LoVo (cell line): ENCODE results near the gene S100A1.
"Not testable (repeated sequence)": the region's sequence is repeated elsewhere in the genome, so short reads cannot be mapped to it uniquely, and the experiment has no call there.

ENCODE experiments used
- DNase-seq: peaks from one replicate; pipeline ENCODE4 v3.0.0-alpha.2; 2016; ENCODE audit warnings: low spot score

S100A1 gene

DNA sequence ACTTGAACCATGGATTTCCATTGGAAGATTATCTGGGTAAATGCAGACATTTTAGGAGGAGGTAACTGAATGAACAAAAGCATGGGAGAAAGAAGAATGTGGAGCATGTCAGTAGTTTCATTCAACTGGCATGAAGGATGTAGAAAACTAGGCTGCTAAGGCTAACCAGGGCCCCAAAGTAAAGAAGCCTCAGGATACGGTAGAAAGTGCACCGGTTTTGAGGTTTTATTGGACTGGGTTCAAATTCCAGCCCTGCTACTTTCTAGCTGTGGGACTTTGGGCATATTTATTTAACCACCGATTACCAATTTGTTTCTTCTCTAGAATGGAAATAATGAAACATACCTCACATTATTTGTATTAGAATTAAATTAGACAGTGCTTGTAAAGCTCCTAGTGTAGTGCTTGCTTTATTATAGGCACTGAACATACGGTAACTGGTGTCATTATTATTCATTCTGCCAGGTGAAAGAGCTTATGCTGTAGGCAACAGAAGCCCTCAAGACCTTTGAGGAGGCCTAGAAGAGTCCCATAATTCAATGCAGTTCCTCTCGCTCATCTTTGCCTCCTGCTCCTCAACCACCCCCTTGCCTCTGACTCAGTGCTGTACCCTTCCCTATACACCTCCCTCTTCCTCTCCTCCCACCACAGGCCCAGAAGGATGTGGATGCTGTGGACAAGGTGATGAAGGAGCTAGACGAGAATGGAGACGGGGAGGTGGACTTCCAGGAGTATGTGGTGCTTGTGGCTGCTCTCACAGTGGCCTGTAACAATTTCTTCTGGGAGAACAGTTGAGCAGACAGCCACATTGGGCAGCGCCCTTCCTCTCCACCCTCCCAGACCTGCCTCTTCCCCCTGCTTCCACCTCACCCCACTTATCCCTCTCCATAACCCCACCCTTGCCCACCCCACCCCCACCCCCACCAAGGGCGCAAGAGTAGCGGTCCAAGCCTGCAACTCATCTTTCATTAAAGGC, 3.1 kb downstream of the S100A1 start:
- no peak for DNase-seq

DNA sequence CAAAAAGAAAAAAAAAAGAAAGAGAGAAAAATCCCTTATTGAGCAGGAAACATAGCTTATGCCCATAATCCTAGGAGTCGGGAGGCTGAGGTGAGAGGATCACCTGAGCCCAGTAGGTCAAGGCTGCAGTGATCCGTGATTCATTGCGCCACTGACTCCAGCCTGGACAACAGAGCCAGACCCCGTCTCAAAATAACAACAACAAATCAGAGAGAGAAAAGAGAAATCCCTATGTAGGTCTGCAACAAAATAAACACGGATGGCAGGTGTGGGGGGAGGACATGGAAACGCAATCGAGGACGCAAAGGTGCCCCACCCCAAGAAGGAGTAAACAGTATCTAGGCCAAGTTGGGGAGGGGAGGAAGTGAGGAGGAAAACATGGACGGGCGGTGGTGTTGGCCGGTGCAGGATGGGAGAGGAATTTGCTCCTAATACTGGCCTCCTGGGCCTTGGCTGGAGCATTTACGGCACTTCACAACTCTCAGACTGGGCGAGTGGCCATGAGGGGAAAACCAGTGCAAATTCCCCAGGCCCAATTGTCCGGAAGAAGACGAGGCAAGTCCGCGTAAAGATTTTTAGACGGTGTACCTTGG, 5.0 kb downstream of the S100A1 start:
- DNase-seq, result peak; percentile 41

DNA sequence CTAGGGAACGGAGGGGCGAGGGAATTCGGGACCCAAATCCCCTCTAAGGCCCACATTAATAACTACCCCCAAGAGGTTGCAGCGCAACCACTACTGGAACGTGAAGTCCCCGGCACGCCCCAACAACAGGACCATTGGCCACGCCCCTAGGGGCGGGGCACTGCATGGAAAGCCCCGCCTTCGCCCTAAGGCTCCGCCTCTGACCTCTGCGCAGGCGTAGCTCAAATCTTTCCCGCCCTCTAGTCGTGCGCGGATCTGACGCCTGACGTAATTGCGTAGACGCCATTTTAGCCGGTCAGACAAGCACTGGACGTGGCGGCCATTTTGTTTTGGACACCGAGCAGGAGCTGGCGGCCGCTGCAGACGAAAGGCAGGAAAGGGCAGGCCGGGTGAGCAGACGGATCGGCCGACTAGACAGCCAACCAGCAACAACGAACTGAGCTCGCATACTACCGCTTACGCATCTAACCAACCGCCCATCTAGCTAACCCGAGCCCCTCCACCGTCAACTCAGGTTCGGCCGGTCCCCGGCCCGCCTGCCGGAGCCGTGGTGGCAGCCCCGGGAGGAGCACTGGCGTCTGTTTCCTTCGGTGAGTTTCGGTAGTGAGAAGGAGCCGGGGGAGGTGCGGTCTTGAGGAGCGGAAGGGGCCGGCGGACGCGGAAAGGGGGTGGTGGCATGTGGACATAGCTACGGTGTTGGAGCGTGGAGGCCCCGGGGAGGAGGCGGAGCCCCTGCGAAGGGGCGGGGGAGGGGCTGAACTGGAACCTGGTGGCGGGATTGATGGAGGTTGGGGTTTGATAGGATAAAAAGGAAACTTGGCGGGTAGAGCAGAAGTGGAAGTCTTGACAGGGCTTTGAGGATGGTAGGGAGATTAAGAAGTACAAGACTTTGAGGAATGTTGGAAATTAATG, 5.8 kb downstream of the S100A1 start, which contains the start of gene CHTOP:
TSS of gene CHTOP (plus strand) at position 313 of the 912 bp plus-strand sequence. CDS start 2,523 bp downstream, outside the sequence.
- DNase-seq, result peak; percentile 99

DNA sequence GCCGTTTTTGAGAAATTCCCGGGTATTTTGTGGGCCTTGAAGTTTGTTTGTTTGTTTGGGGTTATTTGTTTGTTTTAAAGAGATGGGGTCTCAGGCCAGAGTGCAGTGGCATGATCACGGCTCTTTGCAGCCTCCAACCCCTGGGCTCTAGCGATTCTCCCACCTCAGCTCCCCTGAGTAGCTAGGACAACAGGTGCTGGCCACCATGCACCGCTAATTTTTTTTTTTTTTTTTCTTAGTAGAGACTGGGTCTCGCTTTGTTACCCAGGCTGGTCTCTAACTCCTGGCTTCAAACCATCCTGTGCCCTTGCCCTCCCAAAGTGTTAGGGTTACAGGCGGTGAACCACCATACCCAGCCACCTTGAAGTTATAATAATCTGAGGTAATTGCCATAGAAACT, 7.6 kb downstream of the S100A1 start:
- no peak for DNase-seq

DNA sequence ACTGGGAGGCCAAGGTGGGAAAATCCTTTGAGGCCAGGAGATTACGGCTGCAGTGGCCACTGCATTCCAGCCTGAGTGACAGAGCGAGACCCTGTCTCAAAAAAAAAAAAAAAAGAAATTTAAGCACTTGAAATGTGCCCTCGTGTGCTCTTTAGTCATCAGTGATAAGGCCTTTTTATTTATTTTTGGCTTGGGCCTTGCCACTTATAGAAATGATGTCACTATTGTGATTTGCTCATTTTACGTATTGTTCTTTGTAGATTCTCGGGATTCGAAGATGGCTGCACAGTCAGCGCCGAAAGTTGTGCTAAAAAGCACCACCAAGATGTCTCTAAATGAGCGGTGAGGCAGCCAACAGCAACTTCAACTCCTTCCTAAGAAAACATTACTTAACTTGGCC, 8.1 kb downstream of the S100A1 start:
- no peak for DNase-seq

DNA sequence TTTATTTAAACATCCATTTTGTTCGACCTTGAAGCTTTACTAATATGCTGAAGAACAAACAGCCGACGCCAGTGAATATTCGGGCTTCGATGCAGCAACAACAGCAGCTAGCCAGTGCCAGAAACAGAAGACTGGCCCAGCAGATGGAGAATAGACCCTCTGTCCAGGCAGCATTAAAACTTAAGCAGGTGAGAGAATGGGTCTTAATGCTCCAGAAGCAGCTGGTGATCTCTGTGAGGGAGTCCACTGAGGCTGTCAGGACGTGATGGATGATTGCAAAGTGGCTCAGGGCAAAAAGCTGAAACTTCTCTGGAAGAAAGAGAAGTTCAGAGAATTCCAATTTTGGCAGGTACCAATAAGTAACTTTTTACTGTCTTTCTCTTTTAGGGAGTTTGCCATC, 10.0 kb downstream of the S100A1 start:
- DNase-seq, result no peak

DNA sequence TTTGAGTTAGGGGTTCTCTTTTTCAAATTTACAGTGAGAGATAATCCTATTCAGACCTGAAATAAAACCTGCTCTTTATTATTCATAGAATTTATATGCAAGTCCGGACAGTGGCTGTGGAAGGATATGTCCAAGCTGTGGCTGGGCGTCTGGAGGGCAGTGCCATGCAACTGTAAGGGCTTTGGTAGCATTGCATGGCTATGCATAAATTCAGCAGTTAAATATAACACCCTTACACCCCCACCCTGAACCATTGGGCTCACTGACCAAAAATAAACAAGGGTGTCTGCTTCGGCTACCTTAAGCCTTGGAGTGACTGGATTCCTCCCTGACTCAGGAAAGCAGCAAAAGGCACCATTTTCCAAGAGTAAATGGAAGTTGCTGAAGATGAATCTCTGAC, 11.0 kb downstream of the S100A1 start:
- DNase-seq, result no peak

DNA sequence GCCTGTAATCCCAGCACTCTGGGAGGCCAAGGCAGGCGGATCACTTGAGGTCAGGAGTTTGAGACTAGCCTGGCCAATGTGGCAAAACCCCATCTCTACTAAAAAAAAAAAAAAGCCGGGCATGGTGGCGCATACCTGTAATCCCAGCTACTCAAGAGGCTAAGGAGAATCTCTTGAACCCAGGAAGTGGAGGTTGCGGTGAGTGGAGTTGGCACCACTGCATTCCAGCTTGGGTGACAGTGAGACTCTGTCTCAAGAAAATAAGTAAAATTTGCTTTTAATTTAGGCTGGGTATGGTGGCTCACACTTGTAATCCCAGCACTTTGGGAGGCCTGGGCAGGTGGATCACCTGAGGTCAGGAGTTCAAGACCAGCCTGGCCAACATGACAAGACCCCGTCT, 12.0 kb downstream of the S100A1 start:
- DNase-seq, result not testable (repeated sequence)

DNA sequence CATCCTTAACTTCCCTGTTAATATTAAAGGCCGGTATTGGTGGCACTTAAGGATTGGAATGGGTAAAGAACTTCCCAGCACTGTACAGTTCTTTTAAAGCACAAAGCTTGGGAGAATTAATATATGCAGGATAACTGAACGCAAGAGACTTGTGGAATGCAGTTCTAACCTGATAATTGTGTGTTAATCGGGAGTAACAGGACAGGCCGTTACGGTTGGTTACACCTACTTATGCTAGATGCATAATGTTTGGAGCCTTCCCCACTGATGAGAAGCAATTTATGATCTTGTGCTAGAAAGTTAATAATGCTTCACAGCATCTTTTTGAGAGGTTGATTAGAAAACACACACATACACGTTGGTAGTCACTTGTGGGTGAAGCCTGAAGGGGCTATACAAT, 12.6 kb downstream of the S100A1 start:
- DNase-seq, result no peak

DNA sequence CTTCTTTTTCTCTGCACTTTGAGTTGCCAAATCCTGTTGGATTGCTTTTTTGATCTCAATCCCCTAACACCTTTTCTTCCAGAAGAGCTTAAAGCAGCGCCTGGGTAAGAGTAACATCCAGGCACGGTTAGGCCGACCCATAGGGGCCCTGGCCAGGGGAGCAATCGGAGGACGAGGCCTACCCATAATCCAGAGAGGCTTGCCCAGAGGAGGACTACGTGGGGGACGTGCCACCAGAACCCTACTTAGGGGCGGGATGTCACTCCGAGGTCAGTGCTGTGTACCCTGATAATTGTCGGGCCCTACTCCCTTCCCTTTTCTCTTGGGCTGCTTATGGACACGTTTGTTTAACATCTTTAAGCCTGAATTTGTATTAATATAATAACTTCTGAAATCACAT, 13.9 kb downstream of the S100A1 start:
- DNase-seq, result no peak

DNA sequence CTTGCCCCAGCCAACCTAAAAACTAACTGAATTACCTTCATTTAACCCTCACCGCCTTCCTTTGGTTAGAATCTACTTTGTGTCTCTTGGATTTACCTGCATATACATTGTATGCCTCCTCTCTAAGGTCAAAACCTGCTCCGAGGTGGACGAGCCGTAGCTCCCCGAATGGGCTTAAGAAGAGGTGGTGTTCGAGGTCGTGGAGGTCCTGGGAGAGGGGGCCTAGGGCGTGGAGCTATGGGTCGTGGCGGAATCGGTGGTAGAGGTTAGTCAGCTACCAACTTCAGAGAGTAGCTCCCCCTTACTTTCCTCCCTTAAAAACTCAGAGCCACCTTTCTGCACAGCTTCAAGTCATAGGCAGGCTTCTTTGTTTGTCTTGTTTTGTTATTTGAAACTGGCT, 14.9 kb downstream of the S100A1 start:
- DNase-seq, result no peak

DNA sequence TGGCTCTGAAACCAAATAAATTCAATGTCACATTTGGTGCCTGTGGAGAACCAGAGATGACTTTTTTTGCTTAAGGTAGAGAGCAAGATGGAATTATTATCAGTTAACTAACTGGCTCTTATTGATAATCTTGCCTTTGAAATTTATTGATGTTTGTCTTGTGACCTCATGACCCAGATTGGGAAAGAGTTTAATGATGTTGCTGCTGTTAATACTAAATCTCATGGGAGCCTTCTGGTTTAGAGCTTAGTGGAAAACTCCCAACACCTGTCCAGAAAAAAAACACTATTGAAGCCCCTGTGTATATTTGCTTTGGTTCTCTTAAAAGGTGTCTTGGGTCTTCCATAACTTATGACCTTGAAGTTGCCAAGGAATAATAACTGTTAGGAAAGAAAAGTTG, 15.6 kb downstream of the S100A1 start:
- no peak for DNase-seq

DNA sequence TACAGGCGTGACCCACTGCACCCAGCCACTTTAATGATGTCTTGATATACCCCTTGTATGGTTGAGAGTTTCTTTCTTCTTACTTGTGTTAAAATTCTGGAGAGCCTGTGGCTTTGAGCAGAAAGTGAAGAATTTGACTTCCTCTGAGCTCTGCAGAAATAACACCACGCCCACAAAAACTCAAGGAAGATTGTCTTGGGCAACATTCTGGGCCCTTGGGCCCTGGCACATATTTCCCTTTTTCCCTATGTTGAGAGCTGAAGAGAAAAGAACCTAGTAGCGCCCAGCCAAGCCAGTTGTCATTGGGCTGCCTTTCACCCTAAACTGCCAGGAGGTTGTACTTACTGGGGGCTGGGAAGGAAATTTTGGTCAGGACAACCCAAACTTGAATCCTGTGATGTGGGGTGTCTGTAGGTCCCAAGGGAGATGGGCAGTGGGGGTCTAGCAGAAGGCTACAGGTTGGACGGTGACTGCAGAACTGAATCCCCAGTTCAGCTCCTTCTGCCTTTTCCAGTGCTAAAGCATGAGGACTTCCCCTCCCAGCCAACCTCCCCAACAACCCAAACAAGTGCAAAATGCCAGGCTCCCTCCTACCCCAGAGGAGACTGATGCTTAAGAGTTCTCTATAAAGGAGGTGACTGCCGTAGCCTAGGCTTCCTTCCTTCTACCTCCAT, 18.6 kb downstream of the S100A1 start:
- no peak for DNase-seq

DNA sequence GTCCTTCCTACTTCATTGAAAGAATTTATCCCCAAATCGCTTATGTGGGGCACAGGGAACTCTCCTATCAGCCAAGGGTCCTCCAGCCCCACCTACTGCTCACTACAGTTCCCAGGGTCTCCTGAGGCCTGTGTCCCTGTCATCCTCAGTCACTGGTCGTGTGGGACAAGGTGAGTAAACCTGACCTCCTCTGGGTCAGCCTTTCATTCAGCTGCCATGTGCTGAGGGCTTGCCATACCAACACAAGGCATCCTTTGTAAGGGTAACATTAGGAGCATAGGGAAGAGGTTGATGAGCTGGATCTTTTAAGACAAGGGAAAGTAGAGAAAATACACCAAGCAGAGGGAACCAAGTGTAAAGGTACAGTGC, 19.1 kb downstream of the S100A1 start:
- DNase-seq, result no peak

DNA sequence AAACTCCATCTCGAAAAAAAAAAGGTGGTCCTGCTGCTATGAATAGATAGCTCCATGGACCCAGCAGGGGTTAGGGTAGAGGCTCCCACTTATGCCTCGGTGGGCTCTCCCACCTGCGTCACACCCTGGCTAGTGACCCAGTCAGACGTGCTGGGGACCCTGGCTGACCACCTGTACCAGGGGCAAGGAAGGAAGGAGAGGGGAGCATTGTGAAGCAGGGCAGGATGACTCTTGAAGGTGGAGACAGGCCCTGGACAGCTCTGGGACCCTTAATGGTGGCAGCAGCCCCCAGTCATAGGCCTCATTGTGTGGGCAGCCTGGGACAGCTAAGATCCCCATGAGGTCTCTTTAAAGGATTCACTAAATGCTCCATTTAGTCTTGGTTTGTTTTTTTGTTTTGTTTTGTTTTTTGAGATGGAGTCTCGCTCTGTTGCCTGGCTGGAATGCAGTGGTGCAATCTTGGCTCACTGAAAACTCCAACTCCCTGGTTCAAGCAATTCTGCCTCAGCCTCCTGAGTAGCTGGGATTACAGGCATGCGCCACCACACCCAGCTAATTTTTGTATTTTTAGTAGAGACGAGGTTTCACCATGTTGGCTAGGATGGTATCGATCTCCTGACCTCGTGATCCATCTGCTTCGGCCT, 19.9 kb downstream of the S100A1 start:
- no peak for DNase-seq

DNA sequence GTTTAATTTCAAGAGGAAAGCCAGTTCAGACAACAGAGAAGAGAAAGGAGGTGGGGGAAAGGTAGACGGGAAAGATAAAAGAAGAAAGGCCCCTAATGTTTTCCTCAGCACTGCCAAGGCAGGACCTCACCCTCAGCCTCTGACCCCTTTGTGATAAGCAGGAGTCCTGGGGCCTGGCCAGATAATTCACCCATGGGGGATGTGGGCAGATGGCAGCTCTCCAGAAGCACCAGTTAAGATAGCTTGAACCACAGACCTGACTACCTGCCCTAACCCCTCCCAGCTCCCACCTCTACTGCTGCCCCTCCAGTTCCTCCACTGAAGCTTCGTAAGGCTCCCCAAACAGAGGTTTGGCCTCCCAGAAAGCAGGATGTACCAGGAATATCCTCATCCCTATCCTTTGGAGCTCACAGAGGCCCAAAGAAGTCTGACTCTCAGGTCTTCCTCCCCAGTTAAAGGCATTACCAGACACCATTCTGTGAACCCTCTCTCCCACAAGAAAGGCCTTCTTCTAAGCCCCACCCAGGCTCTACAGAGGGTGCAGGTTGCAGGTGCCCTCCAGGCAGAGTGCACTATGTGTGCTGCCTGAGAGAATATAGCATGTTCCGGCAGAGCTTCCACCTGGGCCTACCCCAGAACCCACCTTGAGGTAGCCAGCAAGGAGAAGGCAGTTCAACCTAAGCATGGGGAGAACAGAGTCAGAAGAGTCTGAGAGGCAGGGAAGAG, 21.1 kb downstream of the S100A1 start:
- no peak for DNase-seq

DNA sequence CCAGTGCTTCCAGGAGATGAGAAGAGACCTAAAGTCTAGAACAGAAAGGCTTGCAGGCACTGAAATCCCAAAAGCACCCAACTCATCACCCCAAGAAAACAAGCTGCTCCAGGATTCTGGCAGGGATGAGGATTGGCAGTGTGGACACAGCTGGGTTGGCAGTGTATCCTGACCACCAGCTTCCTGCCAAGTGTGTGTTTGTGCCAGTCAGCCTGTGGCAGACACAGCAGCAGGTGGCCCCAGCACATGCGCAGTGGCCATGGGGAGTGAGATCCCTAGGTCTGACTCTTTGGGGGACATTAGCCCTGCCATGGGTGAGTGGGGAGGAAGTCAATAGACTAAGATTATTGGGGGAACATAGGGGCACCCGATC, 21.6 kb downstream of the S100A1 start:
- no peak for DNase-seq

DNA sequence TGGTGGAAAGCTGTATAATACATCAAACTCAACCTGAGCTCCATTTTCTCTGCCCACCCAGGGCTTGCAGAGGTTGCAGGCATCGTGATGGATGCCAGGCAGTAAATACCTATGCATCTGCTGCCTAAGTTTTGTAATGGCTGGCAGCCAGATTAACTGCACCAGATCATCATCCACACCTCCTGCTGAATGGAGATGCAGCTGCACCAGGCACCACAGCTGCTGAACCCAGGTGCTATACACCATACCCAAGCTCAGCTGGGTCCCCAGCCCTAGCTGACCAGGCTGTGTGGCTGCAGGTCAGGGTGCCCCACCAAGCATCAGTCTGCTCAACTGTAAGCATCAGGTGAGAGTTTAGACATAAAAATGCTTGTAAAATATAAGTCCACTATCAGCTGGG, 23.5 kb downstream of the S100A1 start:
- no peak for DNase-seq

DNA sequence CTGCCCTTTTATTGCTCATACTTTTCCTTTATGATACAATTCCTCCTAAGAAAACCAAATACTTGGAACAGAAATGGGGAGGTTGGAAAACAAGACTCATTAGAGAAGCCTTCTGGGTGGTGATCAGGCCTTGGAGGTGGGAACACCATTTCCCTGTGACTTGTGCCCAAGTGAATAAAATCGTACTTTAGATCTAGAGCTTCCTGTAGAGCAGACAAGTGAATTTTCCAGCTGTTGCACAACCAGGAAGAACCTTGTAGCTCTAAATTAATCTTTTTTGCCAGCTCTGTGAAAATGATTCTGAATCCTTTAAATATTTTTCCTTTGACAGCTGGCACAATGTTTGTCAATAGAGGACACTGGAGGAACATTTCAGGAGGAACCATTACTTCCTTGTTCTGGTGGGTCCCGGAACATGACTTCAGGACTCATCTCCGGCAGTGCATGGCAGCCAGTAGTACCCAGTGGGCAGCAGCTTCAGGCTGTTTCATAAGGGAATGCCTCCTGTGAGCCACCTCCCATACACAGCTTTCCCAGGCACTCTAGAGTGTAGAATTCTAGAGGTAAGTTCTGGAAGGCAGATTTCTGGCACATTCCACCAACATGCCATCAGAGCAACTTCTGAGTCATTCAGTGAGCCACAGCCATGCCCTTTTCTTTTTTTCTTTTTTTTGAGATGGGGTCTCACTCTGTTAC, 24.7 kb downstream of the S100A1 start:
- no peak for DNase-seq

DNA sequence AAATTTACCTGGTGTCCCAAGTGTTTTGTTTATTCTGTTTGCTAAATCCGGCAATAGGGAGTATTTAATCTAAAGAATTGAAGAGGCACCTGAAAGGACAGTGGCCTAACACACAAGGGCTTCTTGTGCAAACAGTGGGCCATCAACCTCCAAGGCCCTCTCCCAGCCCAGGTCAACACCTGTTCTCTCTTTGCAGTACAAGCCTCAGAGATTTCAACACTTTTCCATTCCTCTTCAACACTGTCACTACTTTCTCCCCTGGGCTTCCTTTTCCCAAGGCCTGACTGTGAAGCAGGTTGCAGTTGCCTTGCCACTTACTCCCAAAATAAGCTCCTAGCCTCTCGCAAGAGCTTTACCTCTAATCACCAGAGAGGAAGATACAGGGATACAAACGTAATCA, 27.1 kb downstream of the S100A1 start:
- no peak for DNase-seq
